Measurements from ENCODE around the gene PRDM5.

DNA sequence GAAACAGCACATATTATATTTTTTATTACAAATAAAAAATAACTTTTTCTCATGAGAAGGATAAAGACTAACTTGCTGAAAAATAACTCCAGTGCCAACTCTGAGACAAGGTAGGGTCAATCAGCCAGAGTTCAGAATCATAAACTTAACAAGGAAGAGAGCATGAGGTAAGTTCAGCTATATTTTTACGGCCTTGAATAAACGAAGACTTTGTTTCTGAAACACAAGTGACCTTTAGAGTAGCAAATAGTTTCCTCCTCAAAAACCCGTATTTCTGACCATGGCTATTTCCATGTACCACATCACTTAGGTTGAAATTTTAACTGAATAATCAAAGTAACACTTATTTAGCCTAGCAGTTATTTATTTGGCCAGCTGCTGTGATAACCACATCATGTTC lies 45.5 kb downstream of the PRDM5 start:
- TF ChIP-seq POLR2A (IDR thresholded peaks at IDR 0.05; ENCODE audit: low read length) (no peak), GATA1 (IDR thresholded peaks at IDR 0.05; ENCODE audit: low read depth, low read length) (no peak)

Data from erythroblast (primary cell).